ENCODE data around the gene RRBP1.
A peak's percentile ranks its signal among the peaks of the same experiment; 100 is the strongest.

The RRBP1 gene

GRCh38 chr20:17619351-17620093 lies 62.5 kb downstream of the RRBP1 start:
- DNase-seq: no peak

- DNase-seq: no peak
Observed at GRCh38 chr20:17618673-17619013, 63.4 kb downstream of the RRBP1 start.

GRCh38 chr20:17617868-17618672 lies 64.0 kb downstream of the RRBP1 start:
- no peak for DNase-seq

GRCh38 chr20:17617212-17617867 lies 64.7 kb downstream of the RRBP1 start:
- peak; percentile 59 for DNase-seq

- DNase-seq: no peak
Observed at GRCh38 chr20:17616480-17617211, 65.4 kb downstream of the RRBP1 start.

- no peak for DNase-seq
Observed at GRCh38 chr20:17615645-17616479, 66.2 kb downstream of the RRBP1 start.

- DNase-seq: no peak
Observed at GRCh38 chr20:17614812-17615644, 67.0 kb downstream of the RRBP1 start.

GRCh38 chr20:17614176-17614811 lies 67.7 kb downstream of the RRBP1 start:
- DNase-seq: no peak

- no peak for DNase-seq
Observed at GRCh38 chr20:17613328-17614175, 68.5 kb downstream of the RRBP1 start.

GRCh38 chr20:17612992-17613327 lies 69.1 kb downstream of the RRBP1 start:
- DNase-seq: no peak

GRCh38 chr20:17612287-17612991 lies 69.6 kb downstream of the RRBP1 start:
- DNase-seq: peak; percentile 53

- DNase-seq: no peak
Observed at GRCh38 chr20:17611540-17612286, 70.3 kb downstream of the RRBP1 start.

GRCh38 chr20:17611290-17611539 lies 70.8 kb downstream of the RRBP1 start:
- DNase-seq: peak; percentile 32

GRCh38 chr20:17610566-17611289 lies 71.3 kb downstream of the RRBP1 start:
- DNase-seq: peak; percentile 79

GRCh38 chr20:17609811-17610377 lies 72.1 kb downstream of the RRBP1 start:
- no peak for DNase-seq

GRCh38 chr20:17608701-17609497 lies 73.1 kb downstream of the RRBP1 start:
- no peak for DNase-seq

GRCh38 chr20:17606001-17606400 lies 76.0 kb downstream of the RRBP1 start:
- no peak for DNase-seq

Measured in CD4-positive, alpha-beta T cell treated with Interleukin-17A for 4 hours (primary cell).